ENCODE data around the gene SSPN.
A peak's percentile ranks its signal among the peaks of the same experiment; 100 is the strongest.

Gene SSPN, protein sequence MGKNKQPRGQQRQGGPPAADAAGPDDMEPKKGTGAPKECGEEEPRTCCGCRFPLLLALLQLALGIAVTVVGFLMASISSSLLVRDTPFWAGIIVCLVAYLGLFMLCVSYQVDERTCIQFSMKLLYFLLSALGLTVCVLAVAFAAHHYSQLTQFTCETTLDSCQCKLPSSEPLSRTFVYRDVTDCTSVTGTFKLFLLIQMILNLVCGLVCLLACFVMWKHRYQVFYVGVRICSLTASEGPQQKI
- total RNA-seq: 0 reads per million in 2 donors

DNA sequence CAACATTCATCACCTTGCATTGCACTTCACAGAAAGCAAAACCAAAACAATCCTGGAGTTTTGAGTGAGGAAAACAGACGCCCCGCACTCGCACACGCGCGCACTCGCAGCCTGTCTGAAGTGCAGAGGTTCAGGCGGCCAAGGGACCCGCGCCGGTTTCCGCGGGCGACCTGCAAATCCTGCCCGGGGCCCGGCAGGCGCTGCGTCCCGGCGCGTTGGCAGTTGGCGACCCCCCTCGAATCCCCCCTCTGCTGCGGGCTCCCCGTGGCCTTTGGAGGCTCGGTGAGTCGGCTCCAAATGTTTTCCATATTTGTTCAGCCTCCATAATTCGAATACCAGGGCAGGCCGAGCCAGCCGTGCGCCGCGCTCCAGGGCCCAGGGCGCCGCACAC, at the start of gene SSPN:
Gene SSPN, plus strand, starts transcription at position 324 of the 391 bp plus-strand sequence. CDS start 100 bp downstream, outside the sequence.
- DNase-seq: peak in 1 of 5 experiments; percentile 13

DNA sequence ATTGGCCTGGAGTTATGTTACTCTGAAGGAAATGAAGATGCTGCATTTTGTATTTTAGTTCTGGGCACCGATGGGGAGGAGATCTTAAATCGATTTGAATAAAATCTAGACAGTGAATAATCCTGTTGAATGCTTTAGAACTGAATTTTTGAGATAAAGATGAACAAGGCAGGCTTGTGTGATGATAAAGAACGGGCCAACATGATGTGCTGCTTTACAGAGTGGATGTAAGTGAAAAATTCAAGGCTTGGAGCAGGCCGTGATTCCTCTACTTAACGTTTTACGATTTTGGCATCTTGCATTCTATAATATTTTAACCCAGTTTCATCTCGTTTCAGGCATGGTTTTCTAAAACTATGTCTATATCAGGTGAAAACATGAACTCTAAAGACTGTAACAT, 47.1 kb upstream of the SSPN start:
- no peak for DNase-seq

DNA sequence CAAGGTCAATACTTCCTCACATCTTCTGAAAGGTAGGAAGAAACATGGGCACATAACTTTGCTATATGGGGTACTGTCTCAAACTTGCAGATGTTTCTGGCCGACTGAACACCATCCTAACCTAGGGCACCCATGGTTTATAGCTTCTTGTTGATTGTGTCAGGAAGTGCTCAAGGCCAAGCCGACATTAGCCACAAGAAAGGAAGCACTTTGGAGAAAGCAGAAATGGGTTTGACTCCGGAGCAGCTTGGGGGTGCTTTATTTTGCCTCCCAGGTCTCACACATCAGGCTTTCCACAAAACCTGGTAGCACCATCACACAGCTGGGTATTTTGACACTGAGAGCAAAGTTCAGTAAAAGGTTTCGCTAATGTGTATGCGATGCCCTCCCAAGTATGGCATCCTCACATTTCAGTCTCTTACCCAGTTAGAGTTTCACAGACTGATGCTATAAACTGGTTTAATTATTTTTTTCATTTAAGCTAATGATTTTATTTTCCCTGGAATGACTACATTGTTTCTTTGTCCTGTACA, 45.3 kb upstream of the SSPN start:
- no peak for DNase-seq

DNA sequence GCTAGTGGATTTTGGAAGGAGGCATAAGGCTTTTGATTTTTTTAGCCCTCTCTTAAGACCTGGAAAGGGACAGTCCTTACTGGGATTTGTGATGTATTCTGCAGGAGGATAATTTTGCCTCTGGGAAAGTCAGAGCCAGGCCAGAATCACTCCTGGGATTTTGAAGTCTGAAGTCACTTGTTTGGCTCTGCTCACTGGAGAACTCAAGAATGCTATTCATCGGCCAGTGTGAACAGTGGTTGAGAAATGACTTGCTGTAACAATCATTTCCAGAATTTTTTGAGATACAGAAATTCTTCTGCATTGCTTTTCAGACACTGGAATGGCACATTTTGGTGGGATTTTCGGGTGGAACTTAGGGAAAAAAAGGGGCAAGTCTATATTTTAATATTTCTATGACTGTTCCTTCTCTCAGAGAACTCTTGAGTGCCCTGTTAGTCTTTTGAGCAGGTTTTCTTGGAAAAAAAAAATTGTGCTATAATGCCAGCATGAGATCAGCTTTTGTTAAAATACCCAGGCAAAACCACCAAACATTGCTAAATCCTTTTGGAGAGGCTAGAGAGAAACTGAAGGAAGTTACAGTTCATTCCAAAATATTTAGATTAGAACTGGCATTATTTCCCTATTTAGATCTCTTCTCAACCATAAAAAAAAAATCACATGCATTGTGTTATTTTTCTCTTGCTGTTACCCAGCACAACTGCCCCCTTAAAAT, 44.5 kb upstream of the SSPN start:
- no peak for DNase-seq

DNA sequence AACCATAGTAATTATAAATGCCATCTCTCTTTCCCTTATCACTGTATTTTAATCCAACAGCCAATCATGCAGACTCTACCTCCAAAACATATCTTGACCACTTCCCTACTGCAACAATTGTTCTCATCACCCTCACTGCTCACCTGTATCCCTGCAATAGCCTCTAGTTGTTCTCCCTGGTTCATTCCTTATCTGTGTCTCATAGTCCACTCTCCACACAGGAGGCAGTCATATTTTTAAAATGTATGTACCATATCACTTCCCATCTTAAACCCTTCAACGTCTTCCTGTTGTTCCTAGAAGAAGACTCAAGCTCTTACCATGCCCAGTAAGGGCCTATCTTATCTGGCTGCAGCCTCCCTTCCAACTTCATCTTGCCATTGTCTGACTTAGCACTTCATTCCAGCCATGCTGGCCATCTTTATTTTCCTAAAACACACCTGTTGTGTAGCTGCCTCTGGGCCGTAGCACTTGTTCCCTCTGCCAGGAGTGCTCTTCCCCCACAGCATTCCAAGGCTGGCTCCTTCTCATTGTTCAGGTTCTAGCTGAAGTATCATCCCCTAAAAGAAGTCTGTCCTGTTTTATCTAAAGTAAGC, 42.8 kb upstream of the SSPN start:
- no peak for DNase-seq

DNA sequence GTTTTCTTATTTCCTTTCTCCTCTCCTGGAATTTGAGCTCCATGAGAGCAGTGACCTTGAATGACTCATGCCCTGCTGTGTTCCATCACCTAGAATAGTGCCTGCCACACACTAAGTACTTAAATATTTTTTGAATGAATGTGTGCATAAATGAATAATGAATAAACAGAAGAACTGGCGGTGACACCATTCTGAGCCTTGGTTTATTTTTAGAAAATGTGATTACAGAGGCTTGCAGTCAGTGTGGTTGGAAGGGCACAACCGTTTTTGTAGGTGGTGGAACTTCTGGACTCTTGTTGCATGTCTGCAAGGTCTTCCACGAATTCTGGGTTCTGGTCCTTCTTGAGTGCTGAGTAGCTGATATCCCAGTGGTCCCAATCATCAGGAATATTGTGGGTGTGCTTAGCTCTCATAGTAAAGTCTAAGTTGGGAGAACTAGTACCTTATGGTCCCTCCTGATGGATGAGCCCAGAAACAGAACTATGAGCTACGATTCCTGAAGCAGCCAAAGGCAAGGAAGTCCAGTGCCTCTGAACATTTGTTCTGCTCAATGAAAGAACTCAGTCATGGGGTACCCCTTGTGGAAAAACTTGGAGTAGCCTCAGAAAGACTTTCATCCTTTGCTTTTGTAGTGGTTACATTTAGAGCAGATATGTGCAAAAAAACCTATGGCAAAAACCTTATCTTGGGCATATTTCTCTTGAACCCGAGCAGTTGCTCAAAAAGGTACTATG, 41.8 kb upstream of the SSPN start:
- DNase-seq: no peak

DNA sequence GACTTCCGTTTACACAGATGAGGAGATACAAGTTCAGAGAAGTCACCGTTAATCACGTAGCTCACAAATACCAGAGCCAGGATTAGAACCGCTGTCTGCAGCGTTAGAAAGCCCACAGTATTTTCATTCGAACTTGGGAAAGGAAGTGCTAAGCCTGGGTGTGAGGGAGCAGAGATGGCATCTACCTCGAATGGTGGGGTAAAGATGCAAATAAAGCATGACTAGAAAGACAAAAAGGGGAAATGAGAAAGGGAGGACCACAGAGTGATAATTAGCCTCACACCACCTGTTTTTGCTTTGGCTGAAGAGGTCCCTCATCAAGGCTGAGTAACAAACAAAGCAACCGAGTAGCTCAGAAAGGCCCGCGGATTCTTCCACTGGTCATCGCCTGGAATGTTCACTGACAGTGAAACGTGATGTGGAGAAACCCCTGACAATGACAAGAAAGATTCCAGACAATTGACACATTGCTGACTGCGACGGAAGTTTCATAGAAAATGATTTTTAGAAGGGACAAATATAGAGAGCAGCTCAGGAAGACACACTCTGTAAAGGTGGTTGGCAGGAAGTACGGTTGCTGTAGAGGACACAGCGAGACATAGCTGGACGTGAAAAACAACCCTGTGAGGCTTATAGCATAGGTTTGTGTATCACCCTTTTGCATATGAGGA, 39.0 kb upstream of the SSPN start:
- no peak for DNase-seq

DNA sequence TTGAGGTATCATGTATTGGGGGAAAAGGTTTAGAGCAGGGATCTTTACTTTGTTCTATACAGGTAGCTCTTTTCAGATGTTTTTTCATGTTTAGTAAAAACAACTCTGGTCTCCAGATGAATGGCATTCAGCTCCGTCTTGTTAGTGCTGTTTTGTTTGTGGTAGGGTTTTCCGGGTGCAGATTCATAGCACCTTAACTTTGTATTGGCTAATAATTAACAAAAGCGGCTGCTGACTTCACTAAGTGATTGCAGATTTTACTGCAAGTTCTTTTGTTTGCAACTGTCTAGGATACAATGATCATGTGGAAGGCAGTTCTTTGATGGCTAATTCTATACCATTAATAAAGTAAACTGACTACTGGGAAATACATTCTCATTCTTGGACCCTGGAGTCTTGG, 38.4 kb upstream of the SSPN start:
- no peak for DNase-seq

DNA sequence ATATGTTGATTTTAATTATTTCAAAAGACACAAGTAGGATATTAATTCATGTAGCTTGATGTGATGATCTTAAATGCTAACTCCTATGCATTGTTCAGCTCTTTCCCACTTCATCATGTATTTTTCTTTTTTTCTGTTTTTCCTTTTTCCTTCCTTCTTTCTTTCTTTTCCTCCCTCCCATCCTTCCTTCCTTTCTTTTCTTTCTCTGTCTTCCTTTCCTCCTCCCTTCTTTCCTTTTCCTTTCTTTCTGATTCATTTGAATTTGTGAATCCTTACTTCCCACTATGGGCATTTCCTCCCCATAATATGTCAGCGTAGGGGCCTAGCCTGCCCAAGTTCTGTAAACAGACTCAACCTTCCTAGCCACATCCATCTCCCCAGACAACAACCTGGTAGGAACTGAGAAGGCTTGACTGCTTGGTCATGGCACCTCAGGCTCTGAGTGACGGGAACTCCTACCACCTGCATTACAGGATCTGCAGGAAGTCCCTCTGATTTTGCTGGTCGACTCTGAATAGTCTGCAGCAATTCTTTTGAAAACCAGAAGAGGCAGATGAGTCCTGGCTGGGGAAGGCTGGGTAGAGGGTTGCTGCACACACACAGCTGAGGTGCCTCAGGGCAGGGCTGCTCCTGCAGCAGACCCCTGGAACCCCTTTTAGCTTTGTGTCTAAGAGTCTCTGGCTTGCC, 37.2 kb upstream of the SSPN start:
- DNase-seq: no peak

DNA sequence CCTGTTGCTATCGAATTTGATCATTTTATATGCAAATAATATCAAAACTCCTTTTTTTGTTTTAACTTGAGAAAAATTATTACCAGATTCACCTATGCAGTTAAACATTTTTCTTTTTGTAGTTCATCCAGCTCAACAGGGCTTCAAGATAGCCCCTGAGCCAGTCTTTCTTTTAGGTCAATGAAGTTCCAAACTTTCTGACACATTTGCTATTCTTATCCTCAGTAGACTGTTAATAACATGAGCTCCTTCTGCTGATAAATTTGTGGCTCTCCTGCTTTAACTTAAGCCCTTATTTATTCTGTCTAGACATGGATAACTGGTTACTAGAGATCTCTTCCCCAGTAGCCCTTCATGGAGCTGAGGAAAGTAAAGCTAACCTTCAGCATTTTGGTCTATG, 33.2 kb upstream of the SSPN start:
- no peak for DNase-seq

DNA sequence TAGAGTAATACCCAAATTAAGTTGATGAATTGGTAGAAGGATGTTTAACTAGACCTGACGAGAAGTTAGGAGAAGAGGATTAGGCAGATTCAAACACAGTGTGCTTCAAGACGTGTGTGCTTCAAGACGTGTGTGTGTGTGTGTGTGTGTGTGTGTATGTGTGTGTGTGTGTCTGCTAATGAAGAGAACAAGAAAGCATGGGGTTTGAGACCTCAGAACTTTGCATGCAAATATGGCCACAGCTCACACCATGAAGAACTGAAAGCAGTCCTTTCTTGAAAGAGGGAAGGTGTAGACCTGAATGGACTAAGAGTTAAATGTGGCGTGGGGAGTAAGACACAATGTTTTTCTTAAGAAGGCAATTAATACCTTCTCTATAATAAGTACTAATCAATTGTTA, 32.5 kb upstream of the SSPN start:
- no peak for DNase-seq

DNA sequence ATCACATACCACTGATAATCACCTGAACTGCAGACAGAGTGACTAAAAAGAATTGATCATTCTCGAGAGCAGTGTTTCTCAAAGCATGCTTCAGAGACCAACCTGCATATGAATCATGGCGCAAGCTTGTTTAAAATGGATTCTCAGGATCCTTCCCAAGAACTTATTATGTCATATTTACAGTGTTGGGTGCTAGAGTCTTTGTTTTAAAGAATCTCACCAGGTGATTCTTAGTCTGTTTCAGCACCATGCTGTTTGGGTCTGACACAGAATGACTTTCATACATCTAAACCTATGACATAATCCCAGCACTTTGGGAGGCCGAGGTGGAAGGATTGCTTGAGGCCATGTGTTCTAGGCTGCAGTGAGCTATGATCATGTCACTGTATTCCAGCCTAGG, 31.3 kb upstream of the SSPN start:
- DNase-seq: no peak

DNA sequence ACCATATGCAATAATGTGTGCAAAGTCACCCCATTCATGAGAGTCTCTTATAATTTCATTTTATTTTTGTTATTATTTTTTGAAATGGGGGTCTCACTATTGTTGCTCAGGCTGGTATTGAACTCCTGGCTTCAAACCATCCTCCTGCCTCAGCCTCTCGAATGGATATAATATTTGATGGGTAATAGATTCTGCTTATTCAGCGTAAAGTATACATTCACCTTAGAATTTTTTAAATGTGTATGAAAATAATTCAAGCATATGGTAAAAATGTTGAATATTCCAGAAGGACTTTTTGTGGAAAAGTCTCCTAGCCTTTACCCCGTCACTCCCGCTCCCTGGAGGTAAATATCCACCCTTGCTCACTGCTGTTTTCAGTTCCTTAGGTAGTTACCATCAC, 23.4 kb upstream of the SSPN start:
- DNase-seq: no peak

DNA sequence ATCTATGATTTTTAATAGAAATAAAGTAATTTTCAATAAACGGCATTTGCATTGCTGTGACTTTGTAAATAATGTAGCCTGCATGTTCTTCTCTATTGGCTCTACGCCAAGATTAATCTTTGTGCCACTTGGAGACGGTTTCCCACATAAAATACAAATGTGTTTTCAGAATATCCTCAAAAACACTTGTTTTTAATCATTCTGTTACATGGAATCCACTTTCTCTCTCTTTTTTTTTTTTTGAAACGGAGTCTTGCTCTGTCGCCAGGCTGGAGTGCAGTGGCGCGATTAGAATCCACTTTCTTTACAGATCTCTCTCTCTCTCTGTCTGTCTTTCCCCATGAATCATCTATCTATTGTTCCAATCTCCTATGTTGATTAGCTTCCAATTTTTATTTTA, 22.8 kb upstream of the SSPN start:
- DNase-seq: no peak

DNA sequence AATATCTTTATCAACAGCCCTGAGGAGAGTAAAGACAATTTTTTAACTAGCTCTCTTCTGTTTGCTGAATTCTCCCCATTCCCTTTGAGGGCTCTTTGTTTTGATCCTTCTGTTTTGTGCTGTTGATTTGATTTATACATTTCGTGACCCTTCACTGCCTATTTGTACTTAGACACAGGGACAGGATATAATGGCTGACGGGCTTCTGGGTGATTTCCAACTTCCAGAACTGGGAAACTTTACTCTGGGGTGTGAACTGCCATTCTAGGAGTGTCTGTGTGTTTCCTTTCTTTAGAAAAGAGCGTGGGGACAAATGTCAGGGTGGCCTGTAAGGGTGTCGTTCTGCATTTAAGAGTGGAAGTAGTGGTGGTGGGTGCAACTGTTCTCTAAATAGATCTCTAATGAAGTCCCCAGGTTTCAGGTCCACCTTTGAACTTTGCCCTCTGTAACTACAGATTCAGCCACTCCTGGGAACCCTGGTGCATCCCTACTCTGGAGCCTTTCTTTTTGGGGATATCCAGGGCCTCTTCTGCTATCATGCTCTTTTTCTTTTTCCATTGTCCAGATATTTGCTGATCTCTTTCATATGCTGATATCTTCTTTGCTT, 22.3 kb upstream of the SSPN start:
- DNase-seq: no peak

DNA sequence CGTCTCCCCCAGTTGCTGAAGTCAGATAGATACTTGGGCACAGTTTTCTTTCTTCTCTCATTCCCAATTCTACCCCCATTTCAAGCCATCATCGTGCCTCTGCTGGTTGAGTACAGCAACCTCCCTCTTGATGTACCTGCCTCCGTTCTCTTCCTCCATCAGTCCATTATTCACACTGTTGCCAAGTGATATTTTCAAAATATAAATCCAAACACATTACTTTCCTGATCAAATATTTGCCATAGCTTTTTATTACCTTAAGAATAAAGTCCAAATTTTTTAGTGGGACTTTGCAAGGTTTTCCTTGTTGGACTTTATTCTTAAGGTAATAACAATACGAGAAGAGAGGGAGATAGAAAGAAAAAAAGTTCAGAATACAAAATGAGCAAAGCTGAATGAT, 18.6 kb upstream of the SSPN start:
- DNase-seq: no peak

DNA sequence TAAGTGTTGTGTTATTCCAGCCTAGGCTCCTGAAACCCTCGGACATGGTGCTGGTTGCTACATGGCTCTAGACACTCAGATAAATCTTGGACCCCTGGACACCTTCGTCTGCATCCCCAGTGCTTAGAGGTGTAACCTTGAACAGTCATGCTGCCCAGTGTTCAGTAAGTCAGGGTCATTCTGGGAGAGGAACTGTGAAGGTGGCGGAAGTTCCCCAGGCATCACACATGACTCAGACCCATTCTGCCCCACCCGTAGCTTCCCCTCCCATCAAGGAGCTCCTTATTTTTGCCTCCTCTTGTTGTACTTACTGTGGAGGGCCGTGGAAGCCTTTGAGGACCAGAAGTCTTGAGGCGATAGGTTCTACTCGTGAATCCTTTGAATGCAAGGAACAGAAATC, 18.1 kb upstream of the SSPN start:
- DNase-seq: no peak

DNA sequence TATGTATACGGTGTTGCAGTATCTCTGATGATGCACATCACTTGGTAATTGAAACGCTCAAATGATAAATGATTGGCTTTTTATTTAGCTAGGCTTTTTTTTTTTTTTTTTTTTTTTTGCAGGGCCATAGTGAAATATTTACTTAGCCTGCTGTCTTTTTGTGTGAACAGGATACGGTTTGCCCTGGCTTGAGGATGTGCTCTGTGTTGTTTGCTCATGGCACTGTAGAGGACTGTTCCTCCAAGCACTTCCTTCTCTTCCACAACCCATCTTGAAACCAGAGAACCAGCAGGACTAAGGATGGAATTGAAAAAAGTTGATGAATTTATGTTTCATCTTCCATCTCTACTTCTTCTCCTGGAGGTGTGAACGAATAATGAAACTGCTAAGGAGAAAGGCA, 15.5 kb upstream of the SSPN start:
- no peak for DNase-seq

DNA sequence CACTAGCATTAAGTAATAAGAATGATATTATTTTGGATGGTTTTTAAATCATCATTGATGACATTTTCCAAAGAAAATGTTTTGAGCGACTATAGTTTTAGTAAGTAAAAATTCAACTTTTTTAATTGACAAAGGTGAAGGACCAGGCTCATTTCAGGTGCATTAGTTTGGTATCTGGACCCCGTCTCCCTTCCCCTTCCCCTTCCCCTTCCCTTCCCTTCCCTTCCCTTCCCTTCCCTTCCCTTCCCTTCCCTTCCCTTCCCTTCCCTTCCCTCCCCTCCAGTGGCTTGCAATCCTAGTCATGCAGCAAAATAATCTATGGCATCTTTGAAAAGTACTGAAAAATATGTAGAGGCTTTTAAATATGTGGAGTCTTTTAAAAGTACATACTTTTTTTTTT, 13.0 kb upstream of the SSPN start:
- DNase-seq: no peak

DNA sequence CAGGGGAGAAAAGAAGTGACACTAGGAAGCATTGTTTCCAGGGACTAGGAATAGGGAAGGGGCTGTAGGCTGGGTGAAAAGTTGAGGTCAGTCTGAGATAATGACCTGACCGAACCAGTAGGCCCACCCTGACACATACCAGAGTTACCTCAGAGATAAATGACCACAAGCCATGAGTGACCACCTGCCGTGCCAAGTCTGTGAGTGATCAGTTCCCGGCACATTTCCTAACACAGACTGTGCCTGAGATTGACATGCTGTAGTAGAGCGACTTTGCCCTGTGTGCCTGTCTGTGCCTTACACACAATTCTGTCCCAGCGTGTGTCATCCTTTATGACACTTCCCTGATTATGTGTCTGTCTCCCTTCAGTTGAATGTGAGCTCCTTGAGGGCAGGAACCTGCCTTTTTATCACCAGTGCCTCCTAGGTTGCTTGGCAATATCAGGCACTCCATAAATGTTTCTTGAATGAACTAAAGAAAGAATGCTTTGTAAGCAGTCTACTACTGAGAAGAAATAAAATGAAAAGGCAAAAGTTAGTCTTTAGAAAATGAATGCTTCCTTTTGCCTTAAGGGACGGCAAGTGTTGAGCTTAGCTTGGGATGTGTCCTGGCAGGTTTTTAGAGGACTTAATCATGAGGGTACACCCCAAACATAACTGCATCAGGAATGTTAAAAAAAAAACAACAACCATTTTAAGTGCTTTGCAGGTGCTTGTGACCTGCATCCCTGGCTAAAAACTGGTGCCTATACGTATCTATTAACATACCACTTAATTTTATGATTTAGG, 9.6 kb upstream of the SSPN start:
- DNase-seq: no peak
